Ovary (tissue), 3 donors: ENCODE results near the gene LPIN1.

ENCODE experiments used
- CTCF ChIP-seq, 3 donors: fragments of 450-650 bp in 2 of 3; fragments of 200-600 bp in 1 of 3; IDR thresholded peaks; one replicate each; pipeline versions ENCODE4 v1.5.1 to v1.8.0; 2016 to 2022; ENCODE audit warnings: antibody characterized with exemption in 3 of 3, mild to moderate bottlenecking in 1 of 3
- EP300 ChIP-seq: sonication (generic); formaldehyde crosslinking; IDR thresholded peaks from one replicate; pipeline ENCODE4 v1.6.1; 2017; ENCODE audit warnings: antibody characterized with exemption
- POLR2A ChIP-seq: fragments of 450-650 bp; IDR thresholded peaks from one replicate; pipeline ENCODE4 v1.6.1; 2017; ENCODE audit warnings: antibody characterized with exemption, mild to moderate bottlenecking, moderate library complexity
- donor health status: DM: no; HTN: no; CAD: no.

- TF ChIP-seq CTCF (IDR thresholded peaks at IDR 0.05) (no peak), POLR2A (no peak), EP300 (no peak)
Observed at GRCh38 chr2:11753452-11753885, 7.0 kb downstream of the LPIN1 start.
